ENCODE results near the gene NCMAP.
A peak's percentile ranks its signal among the peaks of the same experiment; 100 is the strongest.
"Not testable (repeated sequence)": the region's sequence is repeated elsewhere in the genome, so short reads cannot be mapped to it uniquely, and the experiment has no call there.

Gene NCMAP

DNA sequence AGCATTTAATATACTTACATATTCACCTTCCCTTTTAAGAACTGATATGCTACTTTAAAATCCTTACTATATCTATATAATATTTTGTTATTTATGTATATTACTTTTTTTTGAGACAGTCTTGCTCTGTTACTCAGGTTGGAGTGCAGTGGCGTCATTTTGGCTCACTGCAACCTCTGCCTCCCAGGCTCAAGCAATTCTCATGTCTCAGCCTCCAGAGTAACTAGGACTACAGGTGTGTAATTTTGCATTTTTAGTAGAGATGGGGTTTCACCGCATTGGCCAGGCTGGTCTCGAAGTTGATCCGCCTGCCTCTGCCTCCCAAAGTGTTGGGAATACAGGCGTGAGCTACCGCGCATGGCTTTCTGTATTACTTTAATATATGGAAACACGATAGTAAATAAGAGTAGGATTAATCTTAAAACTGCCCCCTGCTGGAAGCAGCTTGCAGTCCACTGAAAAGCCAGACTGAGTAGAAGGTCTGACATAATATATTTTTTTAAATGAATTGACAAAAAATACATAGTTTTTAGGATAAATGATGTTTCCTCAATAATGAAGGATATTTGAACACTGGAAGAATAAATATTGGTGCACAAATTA, 28.8 kb upstream of the NCMAP start:
- WGBS, 2 donors (ENCODE audit: extremely low coverage in 2 of 2, insufficient read length in 2 of 2, insufficient replicate concordance in 1 of 2), result no CpG with 5 or more reads among the region's 8 CpGs
- no peaks in the 10 kb centered on the region for H3K9me3 ChIP-seq (replicated peaks in 1 of 2; ENCODE audit: control insufficient read depth in 2 of 2, insufficient read depth in 1 of 2, low read depth in 1 of 2, low read length in 2 of 2)
- H2AK5ac ChIP-seq (ENCODE audit: low read depth, low read length), result no peak overlapping the region
- H3K36me3 ChIP-seq (replicated peaks in 1 of 2; ENCODE audit: control insufficient read depth in 2 of 2, insufficient read depth in 2 of 2, low read length in 2 of 2), result no peaks in the 10 kb centered on the region
- H3K23ac ChIP-seq (ENCODE audit: low read depth, low read length, poor library complexity), result no peak overlapping the region
- H2AFZ ChIP-seq (ENCODE audit: low read length), result no peak overlapping the region
- no peaks in the 10 kb centered on the region for H3K4me1 ChIP-seq (ENCODE audit: control insufficient read depth in 2 of 2, insufficient read depth in 1 of 2, low read depth in 1 of 2, low read length in 2 of 2)
- H3K4ac ChIP-seq (ENCODE audit: low read length), result no peak overlapping the region
- H3K27ac ChIP-seq (replicated peaks; ENCODE audit: low read length), result no peak overlapping the region
- H3K4me2 ChIP-seq (ENCODE audit: insufficient read depth, low read length, poor library complexity, severe bottlenecking), result no peak overlapping the region
- H2BK120ac ChIP-seq (ENCODE audit: low read depth, low read length), result no peak overlapping the region
- H4K8ac ChIP-seq (ENCODE audit: low read depth, low read length), result no peak overlapping the region
- peaks cover 0 to 12% (median 0%) of the 10 kb centered on the region in 3 experiments for H3K27me3 ChIP-seq (ENCODE audit: control insufficient read depth in 3 of 3, insufficient read depth in 3 of 3, low read depth in 1 of 3, low read length in 3 of 3)
- H2BK15ac ChIP-seq (ENCODE audit: low read length), result no peak overlapping the region
- H3K9ac ChIP-seq (ENCODE audit: low read depth, low read length, poor library complexity), result no peak overlapping the region
- H3K4me3 ChIP-seq (ENCODE audit: low read length in 2 of 2), result no peak overlapping the region
- DNase-seq (ENCODE audit: low spot score), result no peak
- H4K91ac ChIP-seq (ENCODE audit: low read depth, low read length, poor library complexity), result no peak overlapping the region
- no peak overlapping the region for H3K18ac ChIP-seq (ENCODE audit: low read length)
- H3K79me1 ChIP-seq (ENCODE audit: low read depth, low read length), result no peaks in the 10 kb centered on the region
- H2BK12ac ChIP-seq (ENCODE audit: low read length), result no peak overlapping the region
- no peak overlapping the region for H2BK5ac ChIP-seq (ENCODE audit: low read length)
- H3K14ac ChIP-seq (ENCODE audit: low read length), result no peak overlapping the region

DNA sequence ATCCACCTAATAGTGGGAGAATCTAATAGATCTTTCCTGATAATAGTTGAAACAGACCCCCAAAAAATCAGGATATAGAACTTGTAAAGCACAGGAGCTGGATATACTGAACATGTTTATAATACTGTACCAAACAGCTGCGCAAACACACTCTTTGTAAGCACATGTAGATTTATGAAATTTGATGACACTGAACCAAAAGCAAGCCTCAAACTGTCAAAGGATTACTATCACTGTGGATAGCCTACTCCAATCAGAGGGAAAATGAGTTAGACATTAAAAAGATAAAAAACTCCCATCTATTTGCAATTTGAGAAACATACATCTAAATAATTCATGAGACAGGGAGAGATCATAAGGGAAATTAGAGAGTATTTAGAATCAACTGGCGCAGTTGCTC, 27.1 kb upstream of the NCMAP start:
- Histone ChIP-seq H2BK15ac (ENCODE audit: low read length) (no peak overlapping the region), H3K4me3 (ENCODE audit: low read length in 2 of 2) (no peak overlapping the region), H3K4me2 (ENCODE audit: insufficient read depth, low read length, poor library complexity, severe bottlenecking) (no peak overlapping the region), H3K9ac (ENCODE audit: low read depth, low read length, poor library complexity) (no peak overlapping the region), H3K79me1 (ENCODE audit: low read depth, low read length) (no peaks in the 10 kb centered on the region), H3K4ac (ENCODE audit: low read length) (no peak overlapping the region), H3K4me1 (ENCODE audit: control insufficient read depth in 2 of 2, insufficient read depth in 1 of 2, low read depth in 1 of 2, low read length in 2 of 2) (no peaks in the 10 kb centered on the region), H2BK120ac (ENCODE audit: low read depth, low read length) (no peak overlapping the region), H3K9me3 (replicated peaks in 1 of 2; ENCODE audit: control insufficient read depth in 2 of 2, insufficient read depth in 1 of 2, low read depth in 1 of 2, low read length in 2 of 2) (no peaks in the 10 kb centered on the region), H3K14ac (ENCODE audit: low read length) (no peak overlapping the region), H2BK5ac (ENCODE audit: low read length) (no peak overlapping the region), H2AFZ (ENCODE audit: low read length) (no peak overlapping the region), H3K36me3 (replicated peaks in 1 of 2; ENCODE audit: control insufficient read depth in 2 of 2, insufficient read depth in 2 of 2, low read length in 2 of 2) (no peaks in the 10 kb centered on the region), H3K23ac (ENCODE audit: low read depth, low read length, poor library complexity) (no peak overlapping the region), H3K18ac (ENCODE audit: low read length) (no peak overlapping the region), H3K27ac (replicated peaks; ENCODE audit: low read length) (no peak overlapping the region), H4K91ac (ENCODE audit: low read depth, low read length, poor library complexity) (no peak overlapping the region), H4K8ac (ENCODE audit: low read depth, low read length) (no peak overlapping the region), H2BK12ac (ENCODE audit: low read length) (no peak overlapping the region), H3K27me3 (ENCODE audit: control insufficient read depth in 3 of 3, insufficient read depth in 3 of 3, low read depth in 1 of 3, low read length in 3 of 3) (peaks cover 0 to 5% (median 0%) of the 10 kb centered on the region in 3 experiments), H2AK5ac (ENCODE audit: low read depth, low read length) (no peak overlapping the region)
- DNase-seq (ENCODE audit: low spot score), result no peak
- no CpG with 5 or more reads among the region's 2 CpGs for WGBS, 2 donors (ENCODE audit: extremely low coverage in 2 of 2, insufficient read length in 2 of 2, insufficient replicate concordance in 1 of 2)

DNA sequence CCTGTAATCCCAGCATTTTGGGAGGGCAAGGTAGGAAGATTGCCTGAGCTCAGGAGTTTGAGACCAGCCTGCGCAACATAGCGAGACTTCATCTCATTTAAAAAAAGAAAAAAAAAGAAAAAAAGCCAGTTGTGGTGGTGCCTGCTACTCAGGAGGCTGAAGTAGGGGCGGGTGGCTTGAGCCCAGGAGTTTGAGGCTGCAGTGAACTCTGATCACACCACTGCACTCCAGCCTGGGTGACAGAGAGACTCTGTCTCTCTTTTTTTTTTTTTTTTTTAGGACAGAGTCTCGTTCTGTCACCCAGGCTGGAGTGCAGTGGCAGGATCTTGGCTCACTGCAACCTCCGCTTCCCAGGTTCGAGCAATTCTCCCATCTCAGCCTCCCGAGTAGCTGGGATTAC, 26.6 kb upstream of the NCMAP start:
- not testable (repeated sequence) for H2BK12ac ChIP-seq (ENCODE audit: low read length); H3K36me3 ChIP-seq (replicated peaks in 1 of 2; ENCODE audit: control insufficient read depth in 2 of 2, insufficient read depth in 2 of 2, low read length in 2 of 2); H2AK5ac ChIP-seq (ENCODE audit: low read depth, low read length); H3K79me1 ChIP-seq (ENCODE audit: low read depth, low read length); H2BK5ac ChIP-seq (ENCODE audit: low read length); H2AFZ ChIP-seq (ENCODE audit: low read length); H3K27me3 ChIP-seq (ENCODE audit: control insufficient read depth in 3 of 3, insufficient read depth in 3 of 3, low read depth in 1 of 3, low read length in 3 of 3); H3K18ac ChIP-seq (ENCODE audit: low read length); H3K9me3 ChIP-seq (replicated peaks in 1 of 2; ENCODE audit: control insufficient read depth in 2 of 2, insufficient read depth in 1 of 2, low read depth in 1 of 2, low read length in 2 of 2); H3K4me1 ChIP-seq (ENCODE audit: control insufficient read depth in 2 of 2, insufficient read depth in 1 of 2, low read depth in 1 of 2, low read length in 2 of 2); H3K27ac ChIP-seq (replicated peaks; ENCODE audit: low read length); H3K4me3 ChIP-seq (ENCODE audit: low read length in 2 of 2); H4K91ac ChIP-seq (ENCODE audit: low read depth, low read length, poor library complexity); H3K23ac ChIP-seq (ENCODE audit: low read depth, low read length, poor library complexity); H3K9ac ChIP-seq (ENCODE audit: low read depth, low read length, poor library complexity); H2BK15ac ChIP-seq (ENCODE audit: low read length); H3K14ac ChIP-seq (ENCODE audit: low read length); DNase-seq (ENCODE audit: low spot score); H2BK120ac ChIP-seq (ENCODE audit: low read depth, low read length); H3K4ac ChIP-seq (ENCODE audit: low read length); H3K4me2 ChIP-seq (ENCODE audit: insufficient read depth, low read length, poor library complexity, severe bottlenecking); H4K8ac ChIP-seq (ENCODE audit: low read depth, low read length)
- WGBS, 2 donors (ENCODE audit: extremely low coverage in 2 of 2, insufficient read length in 2 of 2, insufficient replicate concordance in 1 of 2), result no CpG with 5 or more reads among the region's 7 CpGs

DNA sequence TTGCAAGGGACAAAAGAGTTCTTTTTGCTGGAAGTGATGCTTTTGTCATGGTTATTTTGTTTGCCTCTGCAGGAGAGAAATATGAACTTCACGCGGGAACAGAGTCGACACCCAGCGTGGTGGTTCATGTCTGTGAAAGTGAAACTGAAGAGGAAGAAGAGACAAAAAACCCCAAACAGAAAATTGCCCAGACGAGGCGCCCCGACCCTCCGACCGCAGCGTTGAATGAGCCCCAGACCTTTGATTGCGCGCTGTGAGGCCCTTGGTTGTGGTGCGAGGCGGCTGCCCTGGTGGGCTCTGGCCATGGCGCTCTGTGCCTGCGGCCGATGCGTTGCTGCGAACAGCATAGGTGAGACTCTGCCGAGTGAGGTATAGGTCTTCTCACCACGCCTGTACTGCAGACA, 20.9 kb upstream of the NCMAP start:
- peak overlapping the region; percentile 71 for H3K18ac ChIP-seq (ENCODE audit: low read length)
- no peak overlapping the region for H2BK5ac ChIP-seq (ENCODE audit: low read length)
- peaks cover 0 to 12% (median 0%) of the 10 kb centered on the region in 3 experiments for H3K27me3 ChIP-seq (ENCODE audit: control insufficient read depth in 3 of 3, insufficient read depth in 3 of 3, low read depth in 1 of 3, low read length in 3 of 3)
- H2AK5ac ChIP-seq (ENCODE audit: low read depth, low read length), result peak overlapping the region; percentile 56
- H3K4me3 ChIP-seq (ENCODE audit: low read length in 2 of 2), result no peak overlapping the region
- no peak overlapping the region for H3K9ac ChIP-seq (ENCODE audit: low read depth, low read length, poor library complexity)
- H3K27ac ChIP-seq (replicated peaks; ENCODE audit: low read length), result no peak overlapping the region
- H2BK12ac ChIP-seq (ENCODE audit: low read length), result peak overlapping the region; percentile 31
- H4K8ac ChIP-seq (ENCODE audit: low read depth, low read length), result no peak overlapping the region
- no CpG with 5 or more reads among the region's 21 CpGs for WGBS, 2 donors (ENCODE audit: extremely low coverage in 2 of 2, insufficient read length in 2 of 2, insufficient replicate concordance in 1 of 2)
- no peak overlapping the region for H4K91ac ChIP-seq (ENCODE audit: low read depth, low read length, poor library complexity)
- no peak overlapping the region for H2BK15ac ChIP-seq (ENCODE audit: low read length)
- no peaks in the 10 kb centered on the region for H3K4me1 ChIP-seq (ENCODE audit: control insufficient read depth in 2 of 2, insufficient read depth in 1 of 2, low read depth in 1 of 2, low read length in 2 of 2)
- no peak overlapping the region for H3K14ac ChIP-seq (ENCODE audit: low read length)
- no peak overlapping the region for H3K4ac ChIP-seq (ENCODE audit: low read length)
- H3K4me2 ChIP-seq (ENCODE audit: insufficient read depth, low read length, poor library complexity, severe bottlenecking), result no peak overlapping the region
- H3K23ac ChIP-seq (ENCODE audit: low read depth, low read length, poor library complexity), result no peak overlapping the region
- no peaks in the 10 kb centered on the region for H3K9me3 ChIP-seq (replicated peaks in 1 of 2; ENCODE audit: control insufficient read depth in 2 of 2, insufficient read depth in 1 of 2, low read depth in 1 of 2, low read length in 2 of 2)
- H2AFZ ChIP-seq (ENCODE audit: low read length), result peak overlapping the region; percentile 51
- no peak overlapping the region for H2BK120ac ChIP-seq (ENCODE audit: low read depth, low read length)
- H3K79me1 ChIP-seq (ENCODE audit: low read depth, low read length), result no peaks in the 10 kb centered on the region
- DNase-seq (ENCODE audit: low spot score), result no peak
- H3K36me3 ChIP-seq (replicated peaks in 1 of 2; ENCODE audit: control insufficient read depth in 2 of 2, insufficient read depth in 2 of 2, low read length in 2 of 2), result no peaks in the 10 kb centered on the region

Measured in neuronal stem cell (in vitro differentiated cells).